ENCODE results near the gene CDKN2A.
A peak's percentile ranks its signal among the peaks of the same experiment; 100 is the strongest.

CDKN2A gene

DNA sequence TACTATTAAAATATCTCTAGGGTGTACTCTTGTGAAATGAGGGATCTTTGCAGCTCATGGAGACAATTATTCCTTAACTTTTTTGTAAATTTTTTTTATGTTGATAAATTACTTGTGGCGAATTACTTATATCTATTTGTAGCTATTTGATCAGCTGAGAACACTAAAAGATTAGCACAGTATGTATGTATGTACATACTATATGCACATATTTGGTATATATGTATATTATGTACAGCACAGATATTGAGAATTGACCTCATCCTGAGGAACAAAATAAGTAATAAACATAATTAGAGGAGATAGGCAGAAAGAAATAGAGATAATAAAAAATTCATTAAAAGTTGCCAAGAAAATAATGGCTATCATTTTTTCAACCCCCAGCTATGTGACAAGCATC, 11.8 kb downstream of the CDKN2A start:
- no peak for DNase-seq (ENCODE audit: low read depth, low spot score)
- ChIA-PET CTCF (interaction anchor here (0.9 to 3.2 kb wide), 5 partner anchors 26 to 257 kb away, joined by 3 to 19 read pairs (median 3); partner anchors contain the start of gene CDKN2B), POLR2A (no interaction called here)
- H3K4me3 ChIP-seq (ENCODE audit: low read depth, low read length), result no peak overlapping the region
- TF ChIP-seq, protein P1, sequence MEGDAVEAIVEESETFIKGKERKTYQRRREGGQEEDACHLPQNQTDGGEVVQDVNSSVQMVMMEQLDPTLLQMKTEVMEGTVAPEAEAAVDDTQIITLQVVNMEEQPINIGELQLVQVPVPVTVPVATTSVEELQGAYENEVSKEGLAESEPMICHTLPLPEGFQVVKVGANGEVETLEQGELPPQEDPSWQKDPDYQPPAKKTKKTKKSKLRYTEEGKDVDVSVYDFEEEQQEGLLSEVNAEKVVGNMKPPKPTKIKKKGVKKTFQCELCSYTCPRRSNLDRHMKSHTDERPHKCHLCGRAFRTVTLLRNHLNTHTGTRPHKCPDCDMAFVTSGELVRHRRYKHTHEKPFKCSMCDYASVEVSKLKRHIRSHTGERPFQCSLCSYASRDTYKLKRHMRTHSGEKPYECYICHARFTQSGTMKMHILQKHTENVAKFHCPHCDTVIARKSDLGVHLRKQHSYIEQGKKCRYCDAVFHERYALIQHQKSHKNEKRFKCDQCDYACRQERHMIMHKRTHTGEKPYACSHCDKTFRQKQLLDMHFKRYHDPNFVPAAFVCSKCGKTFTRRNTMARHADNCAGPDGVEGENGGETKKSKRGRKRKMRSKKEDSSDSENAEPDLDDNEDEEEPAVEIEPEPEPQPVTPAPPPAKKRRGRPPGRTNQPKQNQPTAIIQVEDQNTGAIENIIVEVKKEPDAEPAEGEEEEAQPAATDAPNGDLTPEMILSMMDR (IDR thresholded peaks at IDR 0.05; ENCODE audit: insufficient read depth, low read length, missing control alignments), result no peak

DNA sequence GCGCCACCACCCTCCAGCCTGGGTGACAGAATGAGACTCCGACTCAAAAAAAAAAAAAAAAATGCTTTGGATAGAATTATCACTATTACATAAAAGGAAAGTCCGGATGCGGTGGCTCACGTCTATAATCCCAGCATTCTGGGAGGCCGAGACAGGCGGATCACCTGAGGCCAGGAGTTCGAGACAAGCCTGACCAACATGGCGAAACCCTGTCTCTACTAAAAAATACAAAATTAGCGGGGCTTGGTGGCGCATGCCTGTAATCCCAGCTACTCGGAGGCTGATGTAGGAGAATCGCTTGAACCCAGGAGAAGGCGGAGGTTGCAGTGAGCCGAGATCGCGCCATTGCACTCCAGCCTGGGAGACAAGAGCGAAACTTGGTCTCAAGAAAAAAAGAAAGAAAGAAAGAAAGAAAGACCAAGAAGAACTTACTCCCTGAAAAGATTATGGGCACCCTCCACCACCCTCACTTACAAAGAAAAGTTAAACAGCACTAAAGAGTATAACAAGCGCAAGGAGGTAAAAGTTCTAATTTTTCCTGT, 17.8 kb downstream of the CDKN2A start:
- TF ChIP-seq, protein P1 (IDR thresholded peaks at IDR 0.05; ENCODE audit: insufficient read depth, low read length, missing control alignments), result no peak
- POLR2A ChIA-PET, result no interaction called here
- DNase-seq (ENCODE audit: low read depth, low spot score), result no peak
- CTCF ChIA-PET, result interaction anchor here (1.2 to 1.9 kb wide), 5 partner anchors 10 to 259 kb away, joined by 3 to 5 read pairs (median 5); partner anchors contain the start of gene CDKN2B
- no peak overlapping the region for H3K4me3 ChIP-seq (ENCODE audit: low read depth, low read length)

DNA sequence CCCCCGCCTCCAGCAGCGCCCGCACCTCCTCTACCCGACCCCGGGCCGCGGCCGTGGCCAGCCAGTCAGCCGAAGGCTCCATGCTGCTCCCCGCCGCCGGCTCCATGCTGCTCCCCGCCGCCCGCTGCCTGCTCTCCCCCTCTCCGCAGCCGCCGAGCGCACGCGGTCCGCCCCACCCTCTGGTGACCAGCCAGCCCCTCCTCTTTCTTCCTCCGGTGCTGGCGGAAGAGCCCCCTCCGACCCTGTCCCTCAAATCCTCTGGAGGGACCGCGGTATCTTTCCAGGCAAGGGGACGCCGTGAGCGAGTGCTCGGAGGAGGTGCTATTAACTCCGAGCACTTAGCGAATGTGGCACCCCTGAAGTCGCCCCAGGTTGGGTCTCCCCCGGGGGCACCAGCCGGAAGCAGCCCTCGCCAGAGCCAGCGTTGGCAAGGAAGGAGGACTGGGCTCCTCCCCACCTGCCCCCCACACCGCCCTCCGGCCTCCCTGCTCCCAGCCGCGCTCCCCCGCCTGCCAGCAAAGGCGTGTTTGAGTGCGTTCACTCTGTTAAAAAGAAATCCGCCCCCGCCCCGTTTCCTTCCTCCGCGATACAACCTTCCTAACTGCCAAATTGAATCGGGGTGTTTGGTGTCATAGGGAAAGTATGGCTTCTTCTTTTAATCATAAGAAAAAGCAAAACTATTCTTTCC, 19.3 kb downstream of the CDKN2A start:
- CTCF ChIA-PET, result interaction anchor here (0.9 to 1.4 kb wide), 2 partner anchors 10 to 33 kb away, joined by 3 to 4 read pairs; no protein-coding TSS in a partner anchor

DNA sequence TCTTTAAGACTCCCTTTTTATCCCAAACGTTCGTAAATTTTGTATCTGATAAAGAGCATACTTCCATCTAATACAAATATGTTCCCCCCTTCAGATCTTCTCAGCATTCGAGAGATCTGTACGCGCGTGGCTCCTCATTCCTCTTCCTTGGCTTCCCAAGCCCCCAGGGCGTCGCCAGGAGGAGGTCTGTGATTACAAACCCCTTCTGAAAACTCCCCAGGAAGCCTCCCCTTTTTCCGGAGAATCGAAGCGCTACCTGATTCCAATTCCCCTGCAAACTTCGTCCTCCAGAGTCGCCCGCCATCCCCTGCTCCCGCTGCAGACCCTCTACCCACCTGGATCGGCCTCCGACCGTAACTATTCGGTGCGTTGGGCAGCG, 19.9 kb downstream of the CDKN2A start:
- TF ChIP-seq, protein P1 (IDR thresholded peaks at IDR 0.05; ENCODE audit: insufficient read depth, low read length, missing control alignments), result no peak
- ChIA-PET CTCF (interaction anchor here (0.9 to 1.4 kb wide), 2 partner anchors 11 to 34 kb away, joined by 3 to 4 read pairs; no protein-coding TSS in a partner anchor), POLR2A (no interaction called here)
- peak overlapping the region; percentile 68 for H3K4me3 ChIP-seq (ENCODE audit: low read depth, low read length)
- no peak for DNase-seq (ENCODE audit: low read depth, low spot score)

More for the DNA sequence above, 19.3 kb downstream of the CDKN2A start:
- no peak for DNase-seq (ENCODE audit: low read depth, low spot score)
- peak overlapping the region; percentile 68 for H3K4me3 ChIP-seq (ENCODE audit: low read depth, low read length)
- TF ChIP-seq, protein P1 (IDR thresholded peaks at IDR 0.05; ENCODE audit: insufficient read depth, low read length, missing control alignments), result no peak
- POLR2A ChIA-PET, result no interaction called here

DNA sequence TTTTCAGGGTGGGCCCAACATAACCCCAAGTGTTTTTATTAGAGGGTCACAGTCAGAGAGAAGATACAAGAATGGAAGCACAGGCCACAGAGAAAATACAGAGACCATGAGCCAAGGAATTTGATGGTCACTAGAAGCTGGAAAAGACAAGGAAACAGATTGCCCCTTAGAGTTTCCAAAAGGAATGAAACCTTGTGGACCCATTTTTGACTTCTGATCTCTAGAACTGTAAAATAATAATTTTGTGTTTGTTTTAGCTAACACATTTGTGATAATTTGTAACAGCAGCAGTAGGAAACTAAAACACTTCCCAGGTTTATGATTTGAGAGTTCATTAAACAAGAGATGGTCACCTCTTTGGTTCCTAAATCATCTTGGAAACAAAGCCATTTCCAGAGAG, 21.8 kb downstream of the CDKN2A start:
- CTCF ChIA-PET, result interaction anchor here (0.9 to 1.2 kb wide), 2 partner anchors 36 to 160 kb away, joined by 4 to 5 read pairs; partner anchors contain the start of gene CDKN2B
- POLR2A ChIA-PET, result no interaction called here

More for the DNA sequence above, 21.8 kb downstream of the CDKN2A start:
- H3K4me3 ChIP-seq (ENCODE audit: low read depth, low read length), result no peak overlapping the region
- DNase-seq (ENCODE audit: low read depth, low spot score), result no peak
- TF ChIP-seq, protein P1 (IDR thresholded peaks at IDR 0.05; ENCODE audit: insufficient read depth, low read length, missing control alignments), result no peak
